ENCODE measurements around the gene SLC45A2. TPM values are rescaled to one million over a fixed set of nuclear protein-coding genes. Genes with fewer than 3 reads are reported as not detected.

The SLC45A2 gene
- polyA plus RNA-seq, 1 donor from 2014 or later: 1.2 TPM

DNA sequence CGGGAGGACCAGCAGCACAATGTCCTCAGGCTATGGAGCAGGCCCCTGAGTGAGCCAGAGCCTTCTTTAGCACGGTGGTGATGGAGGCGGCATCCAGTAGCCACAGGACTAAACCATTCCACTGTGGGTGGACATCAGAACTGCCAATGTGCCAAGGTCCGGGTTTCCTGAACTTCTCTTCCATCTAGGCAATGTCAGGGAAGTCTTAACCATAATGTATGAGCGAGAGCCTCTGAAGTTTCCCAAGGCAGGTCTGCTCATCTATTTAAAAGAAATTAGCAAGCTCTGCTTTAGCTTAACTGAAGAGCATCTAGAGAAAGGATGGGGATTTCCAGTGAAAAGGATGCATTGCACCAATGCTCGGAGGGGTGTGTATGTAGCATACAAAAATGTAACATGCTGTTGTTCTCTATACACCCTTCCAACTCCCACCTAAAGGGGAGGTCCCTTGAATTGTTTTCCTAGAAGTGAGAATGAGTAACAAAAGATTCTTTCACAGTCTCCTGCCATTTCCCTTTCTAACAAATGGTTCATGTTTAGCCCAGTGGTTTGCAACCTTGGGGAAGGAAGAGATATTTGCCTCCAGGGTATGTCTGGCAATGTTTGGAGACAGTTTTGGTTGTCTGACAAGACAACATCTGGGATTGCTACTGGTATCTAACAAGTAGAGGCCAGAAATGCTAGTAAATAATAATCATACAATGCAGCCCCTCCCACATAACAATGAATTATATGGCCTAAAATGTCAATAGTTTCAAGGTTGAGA lies 54.4 kb downstream of the SLC45A2 start:
- H3F3A ChIP-seq (ENCODE audit: insufficient read depth, low read length, poor library complexity, severe bottlenecking): no peaks in the 10 kb centered on the region
- peaks cover 2% of the 10 kb centered on the region for H3K27me3 ChIP-seq (ENCODE audit: insufficient read depth, low read depth, low read length)
- no peak overlapping the region for H3K4me2 ChIP-seq (ENCODE audit: low read length)
- no peaks in the 10 kb centered on the region for H3K79me2 ChIP-seq (replicated peaks; ENCODE audit: insufficient read depth, low read length)
- no peaks in the 10 kb centered on the region for H3K9me2 ChIP-seq (ENCODE audit: insufficient read depth, low read length)
- no peaks in the 10 kb centered on the region for H4K20me1 ChIP-seq (ENCODE audit: insufficient read depth)
- H3K4me3 ChIP-seq (ENCODE audit: low read length): no peak overlapping the region
- H3K9me3 ChIP-seq (ENCODE audit: low read length): no peaks in the 10 kb centered on the region
- H3K9ac ChIP-seq (ENCODE audit: low read length): no peak overlapping the region
- no peaks in the 10 kb centered on the region for H3K36me3 ChIP-seq (ENCODE audit: insufficient read depth, low read length)
- no peak for TF ChIP-seq EZH2 (IDR thresholded peaks at IDR 0.05; ENCODE audit: borderline replicate concordance, insufficient read depth, low read length, poor library complexity, severe bottlenecking)
- TF ChIP-seq POLR2AphosphoS5 (IDR thresholded peaks at IDR 0.05): no peak
- TF ChIP-seq, protein P1, sequence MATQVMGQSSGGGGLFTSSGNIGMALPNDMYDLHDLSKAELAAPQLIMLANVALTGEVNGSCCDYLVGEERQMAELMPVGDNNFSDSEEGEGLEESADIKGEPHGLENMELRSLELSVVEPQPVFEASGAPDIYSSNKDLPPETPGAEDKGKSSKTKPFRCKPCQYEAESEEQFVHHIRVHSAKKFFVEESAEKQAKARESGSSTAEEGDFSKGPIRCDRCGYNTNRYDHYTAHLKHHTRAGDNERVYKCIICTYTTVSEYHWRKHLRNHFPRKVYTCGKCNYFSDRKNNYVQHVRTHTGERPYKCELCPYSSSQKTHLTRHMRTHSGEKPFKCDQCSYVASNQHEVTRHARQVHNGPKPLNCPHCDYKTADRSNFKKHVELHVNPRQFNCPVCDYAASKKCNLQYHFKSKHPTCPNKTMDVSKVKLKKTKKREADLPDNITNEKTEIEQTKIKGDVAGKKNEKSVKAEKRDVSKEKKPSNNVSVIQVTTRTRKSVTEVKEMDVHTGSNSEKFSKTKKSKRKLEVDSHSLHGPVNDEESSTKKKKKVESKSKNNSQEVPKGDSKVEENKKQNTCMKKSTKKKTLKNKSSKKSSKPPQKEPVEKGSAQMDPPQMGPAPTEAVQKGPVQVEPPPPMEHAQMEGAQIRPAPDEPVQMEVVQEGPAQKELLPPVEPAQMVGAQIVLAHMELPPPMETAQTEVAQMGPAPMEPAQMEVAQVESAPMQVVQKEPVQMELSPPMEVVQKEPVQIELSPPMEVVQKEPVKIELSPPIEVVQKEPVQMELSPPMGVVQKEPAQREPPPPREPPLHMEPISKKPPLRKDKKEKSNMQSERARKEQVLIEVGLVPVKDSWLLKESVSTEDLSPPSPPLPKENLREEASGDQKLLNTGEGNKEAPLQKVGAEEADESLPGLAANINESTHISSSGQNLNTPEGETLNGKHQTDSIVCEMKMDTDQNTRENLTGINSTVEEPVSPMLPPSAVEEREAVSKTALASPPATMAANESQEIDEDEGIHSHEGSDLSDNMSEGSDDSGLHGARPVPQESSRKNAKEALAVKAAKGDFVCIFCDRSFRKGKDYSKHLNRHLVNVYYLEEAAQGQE (IDR thresholded peaks at IDR 0.05; ENCODE audit: borderline replicate concordance): no peak
- TF ChIP-seq RAD21 (conservative IDR thresholded peaks at IDR 0.05): no peak
- TF ChIP-seq MXI1 (conservative IDR thresholded peaks at IDR 0.05; ENCODE audit: poor library complexity, severe bottlenecking): no peak
- no peak for TF ChIP-seq TAF1 (IDR thresholded peaks at IDR 0.05; ENCODE audit: low read depth)
- no peak for TF ChIP-seq SMC3 (conservative IDR thresholded peaks at IDR 0.05; ENCODE audit: poor library complexity)
- TF ChIP-seq, protein P2, sequence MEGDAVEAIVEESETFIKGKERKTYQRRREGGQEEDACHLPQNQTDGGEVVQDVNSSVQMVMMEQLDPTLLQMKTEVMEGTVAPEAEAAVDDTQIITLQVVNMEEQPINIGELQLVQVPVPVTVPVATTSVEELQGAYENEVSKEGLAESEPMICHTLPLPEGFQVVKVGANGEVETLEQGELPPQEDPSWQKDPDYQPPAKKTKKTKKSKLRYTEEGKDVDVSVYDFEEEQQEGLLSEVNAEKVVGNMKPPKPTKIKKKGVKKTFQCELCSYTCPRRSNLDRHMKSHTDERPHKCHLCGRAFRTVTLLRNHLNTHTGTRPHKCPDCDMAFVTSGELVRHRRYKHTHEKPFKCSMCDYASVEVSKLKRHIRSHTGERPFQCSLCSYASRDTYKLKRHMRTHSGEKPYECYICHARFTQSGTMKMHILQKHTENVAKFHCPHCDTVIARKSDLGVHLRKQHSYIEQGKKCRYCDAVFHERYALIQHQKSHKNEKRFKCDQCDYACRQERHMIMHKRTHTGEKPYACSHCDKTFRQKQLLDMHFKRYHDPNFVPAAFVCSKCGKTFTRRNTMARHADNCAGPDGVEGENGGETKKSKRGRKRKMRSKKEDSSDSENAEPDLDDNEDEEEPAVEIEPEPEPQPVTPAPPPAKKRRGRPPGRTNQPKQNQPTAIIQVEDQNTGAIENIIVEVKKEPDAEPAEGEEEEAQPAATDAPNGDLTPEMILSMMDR (IDR thresholded peaks at IDR 0.05; ENCODE audit: poor library complexity, severe bottlenecking): no peak
- TF ChIP-seq EP300 (conservative IDR thresholded peaks at IDR 0.05; ENCODE audit: poor library complexity, severe bottlenecking): no peak
- H2AFZ ChIP-seq (ENCODE audit: low read depth, low read length): no peak overlapping the region
- H3K27ac ChIP-seq (ENCODE audit: low read length): no peak overlapping the region

DNA sequence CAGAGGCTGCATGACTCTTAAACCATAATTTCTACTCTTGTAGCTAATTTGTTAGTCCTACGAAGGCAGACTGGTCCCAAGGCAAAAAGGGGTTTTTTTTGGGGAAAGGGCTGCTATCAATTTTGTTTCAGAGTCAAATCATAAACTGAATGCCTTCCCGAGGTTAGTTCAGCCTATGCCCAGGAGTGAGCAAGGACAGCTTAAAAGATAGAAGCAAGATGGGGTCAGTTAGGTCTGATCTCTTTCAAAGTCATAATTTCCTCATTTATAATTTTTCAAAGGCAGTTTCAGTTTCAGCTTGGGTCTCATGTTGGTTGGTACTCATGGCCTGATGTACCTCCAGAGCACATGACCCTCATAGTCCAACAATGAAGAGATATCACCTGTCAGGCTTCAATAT lies 56.2 kb downstream of the SLC45A2 start:
- Histone ChIP-seq H3K9me3 (ENCODE audit: low read length) (no peaks in the 10 kb centered on the region), H4K20me1 (ENCODE audit: insufficient read depth) (no peaks in the 10 kb centered on the region), H3K79me2 (replicated peaks; ENCODE audit: insufficient read depth, low read length) (no peaks in the 10 kb centered on the region), H3K36me3 (ENCODE audit: insufficient read depth, low read length) (no peaks in the 10 kb centered on the region), H3K4me3 (ENCODE audit: low read length) (no peak overlapping the region), H3K27ac (ENCODE audit: low read length) (no peak overlapping the region), H3K27me3 (ENCODE audit: insufficient read depth, low read depth, low read length) (no peaks in the 10 kb centered on the region), H3K9ac (ENCODE audit: low read length) (no peak overlapping the region), H2AFZ (ENCODE audit: low read depth, low read length) (no peak overlapping the region), H3K4me2 (ENCODE audit: low read length) (no peak overlapping the region), H3K9me2 (ENCODE audit: insufficient read depth, low read length) (no peaks in the 10 kb centered on the region), H3F3A (ENCODE audit: insufficient read depth, low read length, poor library complexity, severe bottlenecking) (no peaks in the 10 kb centered on the region)
- TF ChIP-seq POLR2AphosphoS5 (IDR thresholded peaks at IDR 0.05) (no peak), EP300 (conservative IDR thresholded peaks at IDR 0.05; ENCODE audit: poor library complexity, severe bottlenecking) (no peak), SMC3 (conservative IDR thresholded peaks at IDR 0.05; ENCODE audit: poor library complexity) (no peak), TAF1 (IDR thresholded peaks at IDR 0.05; ENCODE audit: low read depth) (no peak), RAD21 (conservative IDR thresholded peaks at IDR 0.05) (no peak), EZH2 (IDR thresholded peaks at IDR 0.05; ENCODE audit: borderline replicate concordance, insufficient read depth, low read length, poor library complexity, severe bottlenecking) (no peak), MXI1 (conservative IDR thresholded peaks at IDR 0.05; ENCODE audit: poor library complexity, severe bottlenecking) (no peak)
- TF ChIP-seq, protein P2 (IDR thresholded peaks at IDR 0.05; ENCODE audit: poor library complexity, severe bottlenecking): no peak
- TF ChIP-seq, protein P1 (IDR thresholded peaks at IDR 0.05; ENCODE audit: borderline replicate concordance): no peak

Measured in neural cell (in vitro differentiated cells).